GM18870 (cell line): ENCODE results near the gene MLKL.
"Not testable (repeated sequence)": the region's sequence is repeated elsewhere in the genome, so short reads cannot be mapped to it uniquely, and the experiment has no call there.

Experiments
- ATAC-seq: cut with Tn5 transposase; IDR thresholded peaks from one replicate; pipeline ENCODE4 v1.9.1; 2021; ENCODE audit warnings: moderate library complexity; ENCODE audit not compliant: unreplicated experiment

MLKL gene

DNA sequence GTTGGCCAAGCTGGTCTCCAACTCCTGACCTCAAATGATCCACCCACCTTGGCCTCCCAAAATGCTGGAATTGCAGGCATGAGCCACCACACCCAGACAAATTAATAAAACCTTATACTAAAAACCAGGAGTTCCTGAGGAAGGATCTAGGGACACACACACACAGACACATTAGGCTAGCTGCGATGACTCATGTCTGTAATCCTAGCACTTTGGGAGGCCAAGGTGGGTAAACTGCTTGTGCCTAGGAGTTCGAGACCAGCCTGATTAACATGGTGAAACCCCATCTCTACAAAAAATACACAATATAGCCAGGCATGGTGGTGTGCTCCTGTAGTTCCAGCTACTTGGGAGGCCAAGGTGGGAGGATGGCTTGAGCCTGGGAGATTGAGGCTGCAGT, 47.8 kb downstream of the MLKL start:
- not testable (repeated sequence) for ATAC-seq

DNA sequence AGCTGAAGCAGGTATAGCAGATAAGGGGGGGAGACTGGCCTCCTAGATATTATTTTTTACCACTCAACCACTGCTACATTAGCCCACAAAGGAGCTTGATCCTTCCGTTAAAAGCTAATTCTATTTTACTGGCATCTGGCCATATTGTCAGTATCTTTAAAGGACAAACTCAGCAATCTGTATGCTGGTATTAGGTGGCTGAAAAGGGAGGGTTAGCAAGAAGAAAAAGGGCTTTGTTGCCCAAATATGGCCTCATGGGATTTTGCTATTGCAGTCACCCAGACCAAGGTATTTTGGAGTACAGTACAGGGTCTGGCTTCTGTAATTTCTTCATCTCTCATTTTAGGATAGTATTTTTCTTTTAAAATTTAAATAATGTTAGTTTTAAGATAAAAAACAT, 48.4 kb downstream of the MLKL start:
- ATAC-seq: no peak

DNA sequence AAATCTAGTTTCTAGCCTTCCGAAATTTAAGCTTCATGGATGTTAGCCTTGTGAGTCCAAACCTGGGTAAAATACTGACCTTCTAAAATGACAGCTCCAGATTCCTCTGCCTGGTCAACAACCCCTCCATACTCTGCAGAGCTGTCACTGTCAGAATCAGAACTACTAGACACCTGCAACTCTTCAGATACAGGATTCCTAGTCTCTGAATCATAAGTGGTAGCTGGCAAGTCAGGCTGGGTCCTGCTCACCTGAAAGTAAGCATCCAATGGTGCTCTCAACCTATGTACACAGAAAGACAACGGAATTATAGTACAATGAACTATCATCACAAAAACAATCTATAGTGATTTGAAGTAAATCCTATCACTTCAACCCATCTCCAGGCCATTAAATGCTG, 48.8 kb downstream of the MLKL start:
- no peak for ATAC-seq

DNA sequence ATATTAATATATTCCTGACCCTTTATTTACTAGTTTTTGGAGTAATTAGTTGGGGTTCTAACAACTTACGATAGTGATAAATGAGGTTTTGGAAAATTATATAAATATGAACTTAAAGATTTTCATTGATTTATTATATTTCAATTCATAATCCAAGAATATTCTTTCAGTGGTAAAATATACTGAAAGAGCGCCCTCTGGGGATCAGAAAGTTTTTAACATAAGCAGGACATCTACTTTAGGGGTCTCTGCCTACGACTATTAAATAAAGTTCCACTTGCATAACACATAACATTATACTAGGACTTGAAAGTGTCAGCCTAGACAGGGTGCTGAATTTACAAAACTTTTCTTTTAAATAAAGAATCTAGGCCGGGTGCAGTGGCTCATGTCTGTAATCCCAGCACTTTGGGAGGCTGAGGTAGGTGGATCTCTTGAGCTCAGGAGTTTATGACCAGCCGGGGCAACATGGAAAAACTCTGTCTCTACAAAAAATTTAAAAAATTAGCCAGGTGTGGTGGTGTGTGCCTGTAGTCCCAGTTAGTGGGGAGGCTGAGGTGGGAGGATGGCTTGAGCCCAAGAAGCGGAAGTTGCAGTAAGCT, 49.6 kb downstream of the MLKL start:
- ATAC-seq: no peak

DNA sequence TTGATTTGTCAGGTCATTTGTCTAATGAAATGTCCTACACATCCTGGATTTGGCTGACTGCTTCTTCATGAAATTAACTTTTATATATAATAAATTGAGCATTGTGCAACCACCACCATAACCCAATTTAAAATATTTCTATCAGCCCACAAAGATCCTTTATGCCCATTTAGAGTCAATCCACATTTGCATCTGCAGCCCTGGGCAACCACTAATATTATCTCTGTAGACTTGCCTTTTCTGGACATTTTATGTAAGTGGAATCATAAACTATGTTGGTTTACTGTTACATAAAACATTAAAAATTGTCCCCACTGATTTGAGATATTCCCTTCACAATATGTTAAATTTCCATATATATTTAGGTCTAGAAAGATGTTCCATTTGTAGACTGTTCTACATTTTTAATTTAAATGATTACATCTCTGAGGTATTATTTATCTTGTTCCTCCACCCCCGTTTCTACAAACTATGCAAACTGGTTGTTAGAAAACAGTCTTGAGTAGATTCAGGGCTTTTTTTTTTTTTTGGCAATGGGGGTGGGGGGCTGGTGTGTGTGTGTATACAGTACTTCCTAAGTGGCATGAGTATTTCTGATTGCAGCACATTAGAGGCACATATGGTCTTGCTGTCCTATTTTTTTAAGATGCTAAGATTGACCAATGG, 50.7 kb downstream of the MLKL start:
- no peak for ATAC-seq

DNA sequence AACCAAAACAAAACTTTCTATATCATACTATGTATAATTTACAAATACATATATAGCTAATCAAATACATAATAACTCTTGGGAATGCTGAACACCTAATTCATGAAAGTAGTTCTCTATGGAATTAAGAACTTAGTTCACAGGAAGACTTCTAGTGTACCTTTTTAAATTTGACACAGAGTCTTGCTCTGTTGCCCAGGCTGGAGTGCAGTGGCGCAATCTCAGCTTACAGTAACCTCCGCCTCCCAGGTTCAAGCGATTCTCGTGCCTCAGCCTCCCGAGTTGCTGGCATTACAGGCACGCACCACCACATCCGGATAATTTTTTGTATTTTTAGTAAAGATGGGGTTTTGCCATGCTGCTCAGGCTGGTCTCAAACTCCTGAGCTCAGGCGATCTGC, 58.7 kb downstream of the MLKL start:
- ATAC-seq: no peak

DNA sequence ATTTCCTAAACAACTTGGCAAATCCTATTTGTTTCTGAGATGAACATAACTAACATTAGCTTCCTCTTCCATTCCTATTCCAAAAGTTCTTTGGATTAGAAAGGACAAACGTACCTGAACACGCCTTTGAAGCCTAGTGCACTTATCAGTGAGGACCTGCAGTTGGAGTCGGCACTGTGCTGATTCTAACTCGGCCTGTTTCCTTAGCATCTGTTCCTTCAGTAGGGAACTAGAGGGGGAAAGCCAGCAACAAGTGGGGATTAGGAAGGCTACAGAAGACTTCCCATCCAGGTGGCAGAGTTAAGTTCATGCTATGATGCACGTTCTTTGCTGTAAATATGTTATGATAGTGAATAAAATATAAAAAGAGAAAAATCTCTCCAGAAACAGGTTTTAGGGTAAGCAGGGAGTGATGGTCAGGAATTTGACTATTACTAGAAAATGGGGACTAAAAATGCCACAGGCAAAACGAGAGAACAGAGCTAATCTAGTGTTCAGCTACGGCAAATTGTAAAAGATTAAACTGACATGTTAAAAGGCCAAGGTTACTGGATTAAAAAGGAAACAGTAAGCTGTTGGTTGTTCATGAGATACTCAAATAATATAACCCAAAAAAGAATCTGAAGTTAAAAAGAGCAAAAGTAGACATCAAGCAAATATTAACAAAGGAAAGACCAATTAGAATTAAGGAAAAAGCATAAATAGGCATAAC, 62.8 kb downstream of the MLKL start:
- no peak for ATAC-seq

DNA sequence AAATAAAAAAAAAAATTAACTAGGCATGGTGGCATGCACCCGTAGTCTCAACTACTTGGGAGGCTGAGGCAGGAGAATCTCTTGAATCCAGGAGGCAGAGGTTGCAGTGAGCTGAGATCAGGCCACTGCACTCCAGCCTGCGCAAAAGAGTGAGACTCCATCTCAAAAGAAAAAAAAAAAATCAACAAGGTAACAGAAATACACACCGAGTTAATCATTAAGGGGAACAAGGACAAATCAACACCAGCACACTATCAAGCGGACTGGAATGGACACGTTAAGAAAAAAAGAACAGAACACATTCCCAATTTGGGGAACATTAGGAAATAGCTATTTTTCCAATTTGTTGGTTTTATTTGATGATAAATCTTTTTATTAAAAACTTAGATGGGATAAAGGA, 65.4 kb downstream of the MLKL start:
- ATAC-seq: no peak

DNA sequence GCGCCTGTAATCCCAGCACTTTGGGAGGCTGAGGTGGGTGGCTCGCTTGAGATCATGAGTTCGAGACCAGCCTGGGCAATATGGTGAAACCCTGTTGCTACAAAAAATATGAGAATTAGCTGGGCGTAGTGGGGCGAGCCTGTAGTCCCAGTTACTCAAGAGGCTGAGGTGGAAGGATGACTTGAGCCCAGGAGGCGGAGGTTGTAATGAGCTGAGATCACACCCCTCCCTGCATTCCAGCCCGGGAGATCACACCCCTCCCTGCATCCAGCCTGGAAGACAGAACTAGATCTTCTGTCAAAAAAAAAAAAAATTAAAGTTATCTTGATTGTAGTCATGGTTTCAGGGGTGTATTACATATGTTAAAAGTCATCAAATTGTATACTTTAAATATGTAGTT, 67.0 kb downstream of the MLKL start:
- no peak for ATAC-seq

DNA sequence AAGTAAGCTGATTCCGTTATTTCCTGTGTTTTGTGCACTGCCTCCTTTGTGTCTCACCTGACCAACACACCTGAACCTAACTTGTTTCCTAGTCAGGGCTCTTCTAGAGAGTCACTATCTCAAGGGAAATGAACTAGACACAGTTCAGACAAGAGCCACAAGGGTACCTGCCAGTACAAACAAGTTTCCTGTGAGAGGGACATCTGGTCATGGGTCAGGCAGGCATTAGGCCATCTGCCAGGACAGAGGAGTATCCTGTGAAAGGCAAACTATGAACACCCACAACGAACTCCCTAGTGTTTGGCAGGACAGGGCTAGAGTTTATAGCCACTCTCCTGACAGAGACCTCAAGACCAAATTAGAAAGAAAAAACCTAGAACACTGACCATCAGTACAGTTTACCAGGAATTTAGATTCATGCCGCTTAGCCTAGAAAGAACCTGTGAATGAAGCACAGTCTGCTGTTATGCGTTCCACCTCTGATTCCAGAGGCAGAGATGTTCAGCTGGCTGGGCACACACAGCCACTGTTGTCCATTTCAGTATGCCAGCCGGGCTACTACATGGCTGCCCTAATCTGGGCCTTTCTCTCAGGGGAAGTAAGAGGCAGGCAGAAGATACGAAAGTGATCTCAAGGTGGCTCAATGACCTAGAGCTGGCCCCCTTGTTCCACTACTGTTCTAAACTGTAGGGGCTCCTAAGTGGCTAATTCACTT, 73.0 kb downstream of the MLKL start:
- no peak for ATAC-seq

DNA sequence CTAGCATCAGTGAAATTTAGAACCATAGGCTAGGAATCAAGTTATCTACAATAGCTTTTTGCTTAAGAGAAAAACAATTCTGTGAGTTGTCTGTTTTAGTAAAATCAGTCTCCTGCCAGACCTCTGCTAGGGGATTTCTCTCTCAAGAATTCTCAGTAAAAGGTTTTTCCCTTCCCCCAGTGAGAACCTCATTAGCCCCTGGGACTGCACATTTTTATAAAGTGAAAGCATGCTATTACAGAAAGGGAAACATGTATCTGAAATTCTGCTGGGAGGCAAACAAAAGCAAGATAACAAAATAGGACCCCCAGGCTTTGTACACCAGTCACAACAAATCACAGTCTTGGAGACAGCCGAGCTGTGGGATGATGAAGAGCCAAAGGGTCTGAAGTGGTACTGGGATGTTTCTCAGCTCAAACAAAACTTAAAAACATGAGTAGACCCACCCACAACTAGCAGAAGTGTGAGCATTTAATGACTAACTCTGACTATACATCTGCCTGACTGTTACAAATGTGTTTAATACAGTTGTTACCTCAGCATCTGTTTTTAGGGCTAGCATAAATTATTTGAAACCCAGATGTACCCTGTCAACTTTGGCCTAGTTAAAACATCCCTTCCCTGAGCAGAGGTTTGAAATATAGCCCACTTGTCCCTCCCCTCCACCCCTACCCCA, 73.8 kb downstream of the MLKL start:
- ATAC-seq: peak; percentile 41

DNA sequence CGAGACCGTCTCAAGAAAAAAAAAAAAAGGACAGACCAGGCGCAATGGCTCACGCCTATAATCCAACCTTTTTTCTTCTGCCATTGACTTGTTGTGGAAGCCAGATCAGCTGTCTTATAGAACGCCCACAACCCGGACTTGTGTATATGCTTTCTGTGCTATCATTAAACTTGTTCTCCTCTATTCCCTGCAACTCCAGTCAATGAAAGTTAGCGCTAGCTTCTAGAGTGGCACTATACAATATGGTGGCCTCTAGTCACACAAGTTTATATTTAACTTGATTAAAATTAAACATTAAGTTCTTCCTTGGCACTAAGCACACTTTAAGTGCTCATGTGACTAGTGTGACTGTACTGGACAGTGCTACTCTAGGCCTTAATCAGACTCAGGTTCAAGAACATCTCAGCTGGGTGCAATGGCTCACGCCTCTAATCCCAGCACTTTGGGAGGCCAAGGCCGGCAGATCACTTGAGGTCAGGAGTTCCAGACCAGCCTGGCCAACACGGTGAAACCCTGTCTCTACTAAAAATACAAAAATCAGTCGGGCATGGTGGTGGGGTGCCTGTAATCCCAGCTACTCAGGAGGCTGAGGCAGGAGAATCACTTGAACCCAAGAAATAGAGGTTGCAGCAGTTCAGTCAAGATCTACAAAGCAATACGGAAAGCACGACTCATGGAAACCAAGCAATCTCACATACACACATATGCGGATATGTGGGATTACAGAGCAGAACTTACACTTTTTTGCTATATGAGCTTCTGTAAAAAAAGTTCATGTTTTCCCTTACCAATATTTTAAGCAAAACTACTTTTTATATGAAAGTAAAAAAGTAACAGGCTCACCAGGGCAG, 74.9 kb downstream of the MLKL start:
- ATAC-seq: no peak

DNA sequence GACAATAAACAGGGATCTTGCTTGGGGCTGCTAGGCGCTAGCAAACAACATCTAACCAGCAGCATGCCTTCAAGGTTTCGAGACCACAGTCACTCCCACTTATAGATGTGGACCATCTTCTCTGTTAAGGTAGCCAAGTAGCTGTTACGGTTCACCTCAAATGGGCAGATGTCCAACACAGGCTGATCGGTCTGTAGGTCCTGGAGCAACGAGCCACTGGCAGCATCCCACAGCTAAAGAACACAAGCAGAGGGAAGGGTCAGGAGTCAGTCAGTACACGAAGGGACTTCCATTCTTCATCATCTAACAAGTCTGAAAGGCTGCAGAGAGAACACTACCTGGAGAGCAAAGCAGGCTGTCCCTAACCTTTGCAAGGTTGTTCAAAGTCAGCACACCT, 76.8 kb downstream of the MLKL start:
- no peak for ATAC-seq

DNA sequence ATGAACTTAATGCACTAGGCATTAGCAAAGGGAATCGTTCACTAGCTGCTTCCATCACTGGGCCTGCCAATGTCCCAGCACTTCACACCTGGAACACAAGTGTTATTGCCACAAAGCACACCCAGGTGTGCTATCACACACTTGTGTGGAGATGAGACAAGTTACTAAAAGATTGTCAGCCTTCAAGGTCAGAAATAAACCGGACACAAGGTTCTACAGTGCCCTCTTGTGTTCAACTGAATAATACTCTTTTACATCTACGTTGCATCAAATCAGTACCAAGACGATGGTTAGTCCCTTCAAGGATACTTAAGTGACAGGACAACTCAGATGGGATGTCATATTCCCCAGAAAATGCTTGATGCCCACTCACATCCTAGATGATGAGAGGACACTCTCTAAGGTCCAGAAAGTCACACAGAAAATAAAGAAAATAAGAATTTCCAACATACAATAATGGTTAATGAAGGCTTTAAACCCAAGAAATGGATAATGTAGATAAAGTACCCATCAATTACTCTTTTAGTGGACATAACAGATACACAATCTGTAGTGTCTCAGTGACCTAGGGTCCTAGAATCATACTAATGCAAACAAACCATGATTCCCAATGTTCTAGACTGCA, 77.3 kb downstream of the MLKL start:
- no peak for ATAC-seq

DNA sequence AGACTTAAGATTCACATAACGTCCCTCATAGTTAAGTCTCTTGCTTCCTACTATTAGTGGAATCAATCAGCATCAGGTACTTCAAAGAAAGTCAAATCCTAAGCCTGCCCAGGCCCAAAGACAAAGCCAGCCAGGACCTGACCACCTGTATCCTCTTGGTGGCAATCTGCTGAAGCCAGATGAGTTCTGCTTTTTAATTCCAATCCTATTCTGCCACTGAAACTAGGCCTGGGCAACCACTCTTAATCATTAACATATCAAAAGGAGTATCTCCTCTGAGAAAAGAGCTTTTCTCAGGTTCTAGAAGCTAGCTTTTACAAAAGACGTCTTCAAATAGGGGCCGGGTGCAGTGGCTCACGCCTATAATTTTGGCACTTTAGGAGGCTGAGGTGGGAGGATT, 78.7 kb downstream of the MLKL start:
- ATAC-seq: no peak
